Smooth muscle cell (in vitro differentiated cells): ENCODE results near the gene BLMH. TPM values are rescaled to one million over a fixed set of nuclear protein-coding genes. Genes with fewer than 3 reads are reported as not detected.

Experiments used
- DNase-seq: peaks from one replicate; lab custom pipeline; 2025; ENCODE audit not compliant: unreplicated experiment; lab: John Stamatoyannopoulos, UW
- H2AFZ ChIP-seq: fragments of 200-600 bp; sonication (generic); 2 replicates; pipeline ENCODE4 v1.6.0; 2016; ENCODE audit warnings: antibody characterized with exemption, low read depth, mild to moderate bottlenecking
- H3F3A ChIP-seq: fragments of 200-600 bp; sonication (generic); 2 replicates; pipeline ENCODE4 v1.6.0; 2017; ENCODE audit warnings: antibody characterized with exemption, low read depth
- H3K27ac ChIP-seq: fragments of 200-600 bp; sonication (generic); 2 replicates; pipeline ENCODE4 v1.5.1; 2016; ENCODE audit warnings: low read depth, mild to moderate bottlenecking
- H3K27me3 ChIP-seq: fragments of 200-600 bp; sonication (generic); 2 replicates; pipeline ENCODE4 v1.6.1; 2016; ENCODE audit warnings: low read depth, mild to moderate bottlenecking
- H3K36me3 ChIP-seq: fragments of 200-600 bp; sonication (generic); 2 replicates; pipeline ENCODE4 v1.5.1; 2016; ENCODE audit warnings: low read depth
- H3K4me1 ChIP-seq: fragments of 200-600 bp; sonication (generic); 2 replicates; pipeline ENCODE4 v1.5.1; 2016; ENCODE audit warnings: low read depth
- H3K4me2 ChIP-seq: fragments of 200-600 bp; sonication (generic); 2 replicates; pipeline ENCODE4 v1.6.0; 2016; ENCODE audit warnings: mild to moderate bottlenecking
- H3K4me3 ChIP-seq: fragments of 200-600 bp; sonication (generic); 2 replicates; pipeline ENCODE4 v1.5.1; 2016; ENCODE audit warnings: mild to moderate bottlenecking
- H3K79me2 ChIP-seq: fragments of 200-600 bp; sonication (generic); 2 replicates; pipeline ENCODE4 v1.6.0; 2016; ENCODE audit warnings: low read depth, mild to moderate bottlenecking
- H3K9ac ChIP-seq: fragments of 200-600 bp; sonication (generic); 2 replicates; pipeline ENCODE4 v1.6.0; 2016; ENCODE audit warnings: low read depth
- H3K9me3 ChIP-seq: fragments of 200-600 bp; sonication (generic); replicated peaks from 2 replicates; pipeline ENCODE4 v1.5.1; 2016; ENCODE audit warnings: low read depth
- H4K20me1 ChIP-seq: fragments of 200-600 bp; sonication (generic); 2 replicates; pipeline ENCODE4 v1.6.0; 2016; ENCODE audit warnings: low read depth
- WGBS: methylation state at CpG from one replicate; pipeline ENCODE4 v1.1.7; 2016; ENCODE audit warnings: low lambda C conversion rate; 5-methylcytosine and 5-hydroxymethylcytosine counted together
- polyA plus RNA-seq: library from polyadenylated mRNA; unstranded; fragments of >200 nt; fragmentation: Nextera tagmentation; extraction: Ambion mirVana; gene quantifications from 2 replicates; pipeline ENCODE4 v1.2.1, GENCODE V29; 2016
- total RNA-seq: library from RNA; depleted of rRNA; stranded (reverse); fragments of >200 nt; gene quantifications from 2 replicates; pipeline ENCODE4 v1.2.3, GENCODE V29; 2014
- TF ChIP-seq, protein P1 (sequence below): fragments of 200-600 bp; sonication (generic); IDR thresholded peaks from 2 replicates; pipeline ENCODE4 v1.5.1; 2017; ENCODE audit warnings: borderline replicate concordance, mild to moderate bottlenecking, antibody characterized with exemption; ENCODE audit not compliant: insufficient read depth, poor library complexity, severe bottlenecking

BLMH gene
- total and polyA plus RNA-seq, 2 experiments from 2014 or later = 13.2 to 20.5 TPM

DNA sequence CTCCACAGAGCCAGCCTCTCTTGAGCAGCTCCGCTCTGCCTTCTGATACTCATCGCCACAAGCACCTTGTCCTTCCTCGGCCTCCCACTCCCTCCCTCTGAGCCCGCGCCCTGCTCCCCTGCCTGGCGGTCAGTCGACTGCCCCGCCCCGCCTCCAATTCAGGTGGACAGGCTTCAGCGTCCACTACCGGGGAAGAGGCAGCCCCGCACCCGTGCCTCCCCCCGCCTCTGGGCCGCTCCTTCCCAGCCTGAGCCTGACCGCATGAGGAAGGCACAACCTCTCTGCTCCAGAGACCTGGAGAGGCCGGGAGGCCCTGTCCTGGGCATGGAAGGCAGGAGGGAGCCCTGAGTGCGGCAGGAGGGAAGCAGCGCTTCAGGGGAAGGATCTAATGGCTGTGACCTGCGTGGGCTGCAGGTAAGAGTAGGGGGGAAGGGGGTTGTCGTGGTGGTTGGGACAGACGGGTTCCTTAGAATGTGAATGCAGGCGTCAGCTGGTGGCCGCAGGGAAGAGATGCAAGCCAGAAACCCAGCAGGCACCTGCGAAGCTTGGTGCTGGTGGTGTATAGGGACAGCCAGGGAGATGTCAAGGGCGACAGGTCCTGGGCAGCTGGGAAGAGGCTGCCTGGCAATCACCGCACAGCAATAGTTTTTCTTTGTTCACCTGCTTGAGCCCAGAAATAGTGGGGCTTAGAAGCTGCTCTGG lies 53.2 kb downstream of the BLMH start:
- Histone ChIP-seq H3K36me3 (no peaks in the 10 kb centered on the region), H3K9ac (no peak overlapping the region), H3K4me2 (peak overlapping the region; percentile 9), H3K27me3 (peaks cover 65% of the 10 kb centered on the region), H3K79me2 (no peaks in the 10 kb centered on the region), H2AFZ (no peak overlapping the region), H3K9me3 (no peaks in the 10 kb centered on the region), H4K20me1 (no peaks in the 10 kb centered on the region), H3F3A (no peaks in the 10 kb centered on the region), H3K4me1 (peaks cover 9% of the 10 kb centered on the region), H3K4me3 (no peak overlapping the region), H3K27ac (no peak overlapping the region)
- TF ChIP-seq, protein P1, sequence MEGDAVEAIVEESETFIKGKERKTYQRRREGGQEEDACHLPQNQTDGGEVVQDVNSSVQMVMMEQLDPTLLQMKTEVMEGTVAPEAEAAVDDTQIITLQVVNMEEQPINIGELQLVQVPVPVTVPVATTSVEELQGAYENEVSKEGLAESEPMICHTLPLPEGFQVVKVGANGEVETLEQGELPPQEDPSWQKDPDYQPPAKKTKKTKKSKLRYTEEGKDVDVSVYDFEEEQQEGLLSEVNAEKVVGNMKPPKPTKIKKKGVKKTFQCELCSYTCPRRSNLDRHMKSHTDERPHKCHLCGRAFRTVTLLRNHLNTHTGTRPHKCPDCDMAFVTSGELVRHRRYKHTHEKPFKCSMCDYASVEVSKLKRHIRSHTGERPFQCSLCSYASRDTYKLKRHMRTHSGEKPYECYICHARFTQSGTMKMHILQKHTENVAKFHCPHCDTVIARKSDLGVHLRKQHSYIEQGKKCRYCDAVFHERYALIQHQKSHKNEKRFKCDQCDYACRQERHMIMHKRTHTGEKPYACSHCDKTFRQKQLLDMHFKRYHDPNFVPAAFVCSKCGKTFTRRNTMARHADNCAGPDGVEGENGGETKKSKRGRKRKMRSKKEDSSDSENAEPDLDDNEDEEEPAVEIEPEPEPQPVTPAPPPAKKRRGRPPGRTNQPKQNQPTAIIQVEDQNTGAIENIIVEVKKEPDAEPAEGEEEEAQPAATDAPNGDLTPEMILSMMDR = no peak
- WGBS = 28% methylated on average over 26 of the region's 27 CpGs
- no peak for DNase-seq

DNA sequence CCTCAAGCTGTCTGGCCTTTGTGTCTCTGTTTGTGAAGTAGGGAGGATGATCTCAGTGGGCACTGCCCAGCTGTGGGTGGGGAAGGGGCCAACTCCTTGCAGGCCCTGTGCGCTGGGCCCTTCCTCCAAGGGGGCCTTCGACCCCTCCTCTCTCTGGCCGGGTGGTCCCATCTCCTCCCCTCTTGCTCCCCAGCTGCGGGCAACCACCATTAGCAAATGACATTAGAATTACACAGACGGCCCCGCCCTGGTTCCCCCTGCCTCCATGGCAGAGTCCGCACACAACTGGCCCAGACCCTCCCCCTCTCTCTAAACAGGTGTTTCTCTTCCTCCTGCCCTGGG lies 53.8 kb downstream of the BLMH start:
- Histone ChIP-seq H3K79me2 (no peaks in the 10 kb centered on the region), H3K4me2 (peak overlapping the region; percentile 36), H4K20me1 (no peaks in the 10 kb centered on the region), H3K9ac (no peak overlapping the region), H3K27me3 (peaks cover 71% of the 10 kb centered on the region), H3F3A (no peaks in the 10 kb centered on the region), H3K27ac (no peak overlapping the region), H3K4me3 (no peak overlapping the region), H2AFZ (no peak overlapping the region), H3K36me3 (no peaks in the 10 kb centered on the region), H3K9me3 (no peaks in the 10 kb centered on the region), H3K4me1 (peaks cover 9% of the 10 kb centered on the region)
- DNase-seq = no peak
- WGBS = 48% methylated on average over 7 of the region's 7 CpGs
- TF ChIP-seq, protein P1 = no peak

DNA sequence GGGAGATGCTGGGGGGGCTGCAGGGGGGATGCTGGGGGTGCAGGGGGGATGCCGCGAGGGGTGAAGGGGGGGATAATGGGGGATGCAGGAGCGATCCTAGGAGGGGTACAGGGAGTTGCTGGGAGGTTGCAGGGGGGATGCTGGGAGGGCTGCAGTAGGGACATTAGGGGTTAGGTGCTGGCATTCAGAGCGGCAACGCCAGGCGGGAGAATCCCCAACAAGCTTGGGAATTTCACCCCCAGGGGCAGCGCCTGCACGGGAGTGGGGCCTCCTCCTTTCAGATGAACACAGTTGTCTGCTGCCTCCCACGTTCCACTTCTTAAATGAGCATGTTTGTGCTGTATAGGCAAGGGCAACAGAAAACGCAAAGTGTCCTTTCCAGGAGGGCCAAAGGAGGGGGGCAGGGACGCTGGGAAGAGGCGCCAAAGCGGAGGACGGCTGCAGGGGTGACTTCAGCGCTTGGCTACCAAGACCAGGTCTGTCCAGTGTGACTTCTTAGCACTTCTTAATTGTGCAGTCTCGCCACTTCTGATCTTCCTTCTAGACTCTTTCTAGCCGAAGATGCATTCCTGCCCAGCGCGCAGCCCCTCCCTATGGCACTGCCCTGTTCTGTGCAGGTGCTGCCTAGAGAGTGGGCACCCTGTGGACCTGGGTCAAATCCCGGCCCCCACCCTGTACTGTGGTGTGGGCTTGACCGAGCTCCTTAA lies 54.3 kb downstream of the BLMH start:
- Histone ChIP-seq H3K4me1 (peaks cover 9% of the 10 kb centered on the region), H3K79me2 (no peaks in the 10 kb centered on the region), H2AFZ (no peak overlapping the region), H4K20me1 (no peaks in the 10 kb centered on the region), H3K9ac (no peak overlapping the region), H3K36me3 (no peaks in the 10 kb centered on the region), H3K4me3 (no peak overlapping the region), H3K9me3 (no peaks in the 10 kb centered on the region), H3K27ac (no peak overlapping the region), H3K4me2 (peak overlapping the region; percentile 36), H3K27me3 (peaks cover 76% of the 10 kb centered on the region), H3F3A (no peaks in the 10 kb centered on the region)
- TF ChIP-seq, protein P1 = no peak
- 45% methylated on average over 18 of the region's 21 CpGs for WGBS
- no peak for DNase-seq
